K562 (cell line): ENCODE results near the gene CSE1L. TPM values are rescaled to one million over a fixed set of nuclear protein-coding genes. Genes with fewer than 3 reads are reported as not detected.

Experiments used
- ATAC-seq: fragments of 200-7000 bp; cut with Tn5 transposase; 3 replicates; pipeline ENCODE4 v1.9.1; 2020; ENCODE audit warnings: moderate library complexity
- BruUV-seq: library from RNA; stranded (reverse); fragments of 400-500 nt; replicated peaks from 2 replicates; lab custom pipeline; 2021; lab: Mats Ljungman, UMichigan
- CTCF ChIA-PET: fragments of 300-600 bp; formaldehyde crosslinking; extraction: SDS; loops from one replicate; lab custom pipeline; 2021; ENCODE audit warnings: low intra/inter-chr PET ratio; lab: Yijun Ruan, JAX
- POLR2A ChIA-PET: fragments of 300-600, 350-650 bp; sonication (Branson Sonifier 250); formaldehyde crosslinking; extraction: SDS; loops from one replicate; lab custom pipeline; 2021; ENCODE audit warnings: antibody characterized with exemption, inconsistent platforms; lab: Yijun Ruan, JAX
- DNase-seq, 4 experiments: peaks; one replicate each; pipeline versions ENCODE4 v3.0.0 to v3.0.0-alpha.2; 2011 to 2018; ENCODE audit warnings: low spot score in 3 of 4, mixed read lengths in 3 of 4; ENCODE audit errors: extremely low read depth in 1 of 4
- FAIRE-seq: peaks from 2 replicates; lab custom pipeline; 2011; peaks lifted over from hg19 to GRCh38; lab: Jason Lieb, UNC
- H2AFZ ChIP-seq: 2 replicates; pipeline ENCODE4 v1.6.0; 2011; ENCODE audit warnings: low read depth, low read length, control low read depth, inconsistent platforms
- H3K27ac ChIP-seq: fragments of 200-600 bp; 3 replicates; pipeline ENCODE4 v1.8.0; 2011; ENCODE audit warnings: low read depth, mild to moderate bottlenecking, control low read depth, inconsistent platforms, low read length, moderate library complexity, mixed read lengths; ENCODE audit errors: extremely low read depth
- H3K27me3 ChIP-seq, 2 experiments: fragments of 300-600 bp in 1 of 2; 2 replicates in 1 of 2; 3 replicates in 1 of 2; pipeline versions ENCODE4 v1.6.0 to v1.8.0; 2011; ENCODE audit warnings: inconsistent platforms in 2 of 2, low read length in 2 of 2, mild to moderate bottlenecking in 1 of 2, mixed read lengths in 1 of 2, moderate library complexity in 1 of 2; ENCODE audit not compliant: control insufficient read depth in 2 of 2, insufficient read depth in 2 of 2
- H3K36me3 ChIP-seq: fragments of 300-600 bp; 3 replicates; pipeline ENCODE4 v1.8.0; 2011; ENCODE audit warnings: mild to moderate bottlenecking, low read length, inconsistent platforms; ENCODE audit not compliant: control insufficient read depth, insufficient read depth
- H3K4me1 ChIP-seq, 2 experiments: fragments of 200-600 bp in 1 of 2; replicated peaks in 1 of 2; 2 replicates in 1 of 2; 3 replicates in 1 of 2; pipeline versions ENCODE4 v1.5.1 to v1.8.0; 2011; ENCODE audit warnings: inconsistent platforms in 2 of 2, low read length in 2 of 2, mild to moderate bottlenecking in 1 of 2, mixed read lengths in 1 of 2, moderate library complexity in 1 of 2; ENCODE audit not compliant: control insufficient read depth in 2 of 2, insufficient read depth in 2 of 2
- H3K4me2 ChIP-seq: 2 replicates; pipeline ENCODE4 v1.6.1; 2011; ENCODE audit warnings: low read length, control low read depth, inconsistent platforms, mixed read lengths; ENCODE audit not compliant: insufficient read depth
- H3K4me3 ChIP-seq: fragments of 200-600 bp; sonication (generic), shearing (Covaris generic); 2 replicates; pipeline ENCODE4 v1.5.1; 2016; ENCODE audit warnings: control low read depth, inconsistent platforms
- H3K79me2 ChIP-seq: fragments of 200-600 bp; 3 replicates; pipeline ENCODE4 v1.8.0; 2011; ENCODE audit warnings: low read length, inconsistent platforms; ENCODE audit not compliant: control insufficient read depth, insufficient read depth
- H3K9ac ChIP-seq, 2 experiments: 2 replicates each; pipeline versions ENCODE4 v1.6.0 to v1.6.1; 2011; ENCODE audit warnings: low read depth in 2 of 2, low read length in 2 of 2, control low read depth in 1 of 2, inconsistent platforms in 1 of 2, mild to moderate bottlenecking in 1 of 2, mixed read lengths in 1 of 2; ENCODE audit not compliant: insufficient read depth in 1 of 2
- H3K9me1 ChIP-seq: one replicate; pipeline ENCODE4 v1.6.0; 2011; ENCODE audit warnings: inconsistent platforms, mild to moderate bottlenecking, low read length, moderate library complexity; ENCODE audit not compliant: control insufficient read depth, insufficient read depth
- H3K9me3 ChIP-seq: replicated peaks from 2 replicates; pipeline ENCODE4 v1.5.1; 2011; ENCODE audit warnings: low read depth, low read length, inconsistent platforms; ENCODE audit not compliant: control insufficient read depth, insufficient read depth
- H4K20me1 ChIP-seq: replicated peaks from 2 replicates; pipeline ENCODE4 v1.6.1; 2011; ENCODE audit warnings: low read length, inconsistent platforms, mixed read lengths; ENCODE audit not compliant: control insufficient read depth, insufficient read depth
- BMI1 ChIP-seq: fragments of 150-350 bp; IDR thresholded peaks from 2 replicates; pipeline ENCODE4 v1.6.1; 2014; ENCODE audit warnings: low read length
- CCNT2 ChIP-seq: IDR thresholded peaks from 2 replicates; pipeline ENCODE4 v1.6.1; 2011; ENCODE audit warnings: borderline replicate concordance, low read depth, mild to moderate bottlenecking, moderate library complexity, mixed read lengths, low read length; ENCODE audit not compliant: insufficient read length; ENCODE audit errors: extremely low read depth
- FUS ChIP-seq: fragments of 200-400 bp; formaldehyde crosslinking; optimal IDR thresholded peaks from 2 replicates; pipeline ENCODE3; 2017; ENCODE audit warnings: low read depth, low read length
- NR1H2 ChIP-seq: sonication (generic); formaldehyde crosslinking; IDR thresholded peaks from 2 replicates; pipeline ENCODE4 v1.4.0; 2020; ENCODE audit warnings: mild to moderate bottlenecking, missing genetic modification reagents
- POLR2A ChIP-seq: fragments of 450-650 bp; conservative IDR thresholded peaks from 2 replicates; pipeline ENCODE4 v1.6.1; 2016
- WGBS: fragments of 100-300 bp; shearing (Covaris generic); methylation state at CpG from one replicate; pipeline ENCODE4 v1.1.6; 2016; ENCODE audit warnings: low coverage, mixed read lengths; ENCODE audit not compliant: insufficient coverage; ENCODE audit errors: missing lambda C conversion rate; 5-methylcytosine and 5-hydroxymethylcytosine counted together
- in situ Hi-C: fragments of 300-500 bp; cut with MboI; formaldehyde crosslinking; loops from 4 replicates; pipeline ENCODE4 v1.15.0; 2018; ENCODE audit warnings: inconsistent platforms, mixed read lengths
- intact Hi-C: fragments of 100-400 bp; cut with micrococcal nuclease; formaldehyde crosslinking; loops from 2 replicates; pipeline ENCODE4 v1.14.2; 2022
- polyA plus RNA-seq, 8 experiments: library from polyadenylated mRNA; depleted of rRNA in 4 of 8; stranded (reverse) in 5 of 8; unstranded in 3 of 8; fragments of >200 nt; fragmentation: Nextera tagmentation in 2 of 8; fragmentation: Illumina TruSeq in 1 of 8; extraction: Ambion mirVana in 2 of 8; extraction: Trizol in 1 of 8; gene quantifications; 2 replicates each; pipeline versions ENCODE4 v1.2.1 to v1.2.3, GENCODE V29; 2011 to 2014; ENCODE audit warnings: inconsistent platforms in 1 of 8, missing spikeins in 1 of 8
- total RNA-seq, 7 experiments: library from RNA; depleted of rRNA in 6 of 7; stranded (reverse); fragments of >200 nt in 6 of 7; fragmentation: Illumina TruSeq in 2 of 7; extraction: Trizol in 2 of 7; gene quantifications; 2 replicates each; pipeline versions ENCODE4 v1.2.1 to v1.2.3, GENCODE V29; 2011 to 2021; ENCODE audit warnings: low replicate concordance in 1 of 7
- TF ChIP-seq, protein P1 (sequence below): fragments of 450-650 bp; formaldehyde crosslinking; IDR thresholded peaks from 2 replicates; pipeline ENCODE4 v1.4.0; 2020; ENCODE audit warnings: mild to moderate bottlenecking, moderate library complexity
- TF ChIP-seq, protein P2 (sequence below): fragments of 250-450 bp; sonication (Bioruptor Pico); IDR thresholded peaks from 2 replicates; pipeline ENCODE4 v1.4.0; 2020

CSE1L gene
- total and polyA plus RNA-seq, 9 of the 15 experiments (the other 6 are each of a cell fraction or from before 2014, with no cell fraction given), result 138 to 280 (median 209) TPM

DNA sequence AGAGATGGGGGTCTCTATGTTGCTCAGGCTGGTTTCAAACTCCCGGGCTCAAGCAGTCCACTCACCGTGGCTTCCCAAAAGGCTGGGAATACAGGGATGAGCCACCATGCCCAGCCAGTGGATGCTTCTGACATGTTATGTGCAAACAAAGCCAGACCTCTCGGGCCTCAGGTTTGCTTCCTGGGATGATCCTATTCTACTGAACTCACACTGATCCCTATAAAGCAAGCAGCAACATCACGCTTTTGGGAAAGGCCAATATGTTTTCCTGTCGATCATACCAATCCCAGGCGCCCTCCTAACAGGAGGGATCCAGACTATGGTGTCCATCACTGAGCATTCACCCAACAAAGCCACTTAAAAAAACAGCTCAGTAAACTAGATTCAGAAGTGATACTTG is 60.2 kb downstream of the CSE1L start:
- CTCF ChIA-PET, result no interaction called here
- H3K9ac ChIP-seq, result no peak overlapping the region
- H4K20me1 ChIP-seq, result peaks cover 8% of the 10 kb centered on the region; the same call in 1 of the 2 replicates
- H3K4me1 ChIP-seq, result no peaks in the 10 kb centered on the region
- intact Hi-C loops (loop anchor here (10.0 kb wide), 1 partner anchor 472 kb away; no protein-coding TSS in a partner anchor), in situ Hi-C loops (no loop called here)
- POLR2A ChIA-PET, result interaction anchor here (0.5 to 1.8 kb wide), 5 partner anchors 11 to 420 kb away, joined by 3 to 7 read pairs (median 3); no protein-coding TSS in a partner anchor
- no peaks in the 10 kb centered on the region for H3K27me3 ChIP-seq
- BruUV-seq, result no TSS peak
- no peaks in the 10 kb centered on the region for H3K9me3 ChIP-seq
- H3K4me3 ChIP-seq, result no peak overlapping the region
- H3K9me1 ChIP-seq, result peaks cover 3% of the 10 kb centered on the region
- H2AFZ ChIP-seq, result no peak overlapping the region
- WGBS, result 88% methylated on average over 6 of the region's 6 CpGs
- DNase-seq (no peak), FAIRE-seq (peak; percentile 64), ATAC-seq (no peak)
- H3K79me2 ChIP-seq, result no peaks in the 10 kb centered on the region
- TF ChIP-seq CCNT2, result no peak
- TF ChIP-seq, protein P1, sequence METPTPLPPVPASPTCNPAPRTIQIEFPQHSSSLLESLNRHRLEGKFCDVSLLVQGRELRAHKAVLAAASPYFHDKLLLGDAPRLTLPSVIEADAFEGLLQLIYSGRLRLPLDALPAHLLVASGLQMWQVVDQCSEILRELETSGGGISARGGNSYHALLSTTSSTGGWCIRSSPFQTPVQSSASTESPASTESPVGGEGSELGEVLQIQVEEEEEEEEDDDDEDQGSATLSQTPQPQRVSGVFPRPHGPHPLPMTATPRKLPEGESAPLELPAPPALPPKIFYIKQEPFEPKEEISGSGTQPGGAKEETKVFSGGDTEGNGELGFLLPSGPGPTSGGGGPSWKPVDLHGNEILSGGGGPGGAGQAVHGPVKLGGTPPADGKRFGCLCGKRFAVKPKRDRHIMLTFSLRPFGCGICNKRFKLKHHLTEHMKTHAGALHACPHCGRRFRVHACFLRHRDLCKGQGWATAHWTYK (CRISPR knock-in tag), result no peak
- TF ChIP-seq, protein P2, sequence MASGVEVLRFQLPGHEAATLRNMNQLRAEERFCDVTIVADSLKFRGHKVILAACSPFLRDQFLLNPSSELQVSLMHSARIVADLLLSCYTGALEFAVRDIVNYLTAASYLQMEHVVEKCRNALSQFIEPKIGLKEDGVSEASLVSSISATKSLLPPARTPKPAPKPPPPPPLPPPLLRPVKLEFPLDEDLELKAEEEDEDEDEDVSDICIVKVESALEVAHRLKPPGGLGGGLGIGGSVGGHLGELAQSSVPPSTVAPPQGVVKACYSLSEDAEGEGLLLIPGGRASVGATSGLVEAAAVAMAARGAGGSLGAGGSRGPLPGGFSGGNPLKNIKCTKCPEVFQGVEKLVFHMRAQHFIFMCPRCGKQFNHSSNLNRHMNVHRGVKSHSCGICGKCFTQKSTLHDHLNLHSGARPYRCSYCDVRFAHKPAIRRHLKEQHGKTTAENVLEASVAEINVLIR, result no peak
- no peak for TF ChIP-seq BMI1
- TF ChIP-seq NR1H2 (CRISPR knock-in tag), result no peak
- TF ChIP-seq POLR2A, result peak; percentile 51; the same call in 1 of the 2 replicates
- TF ChIP-seq FUS, result no peak
- peaks cover 33% of the 10 kb centered on the region; the same call in 2 of the 3 replicates for H3K36me3 ChIP-seq
- no peak overlapping the region for H3K4me2 ChIP-seq
- no peak overlapping the region for H3K27ac ChIP-seq
